ENCODE measurements around the gene ZNF775. TPM values are rescaled to one million over a fixed set of nuclear protein-coding genes. Genes with fewer than 3 reads are reported as not detected.

ZNF775 gene
- total and polyA plus RNA-seq, 2 of the 13 experiments (the other 11 are each of a cell fraction or from before 2014, with no cell fraction given), result 3.1 to 3.2 TPM

DNA sequence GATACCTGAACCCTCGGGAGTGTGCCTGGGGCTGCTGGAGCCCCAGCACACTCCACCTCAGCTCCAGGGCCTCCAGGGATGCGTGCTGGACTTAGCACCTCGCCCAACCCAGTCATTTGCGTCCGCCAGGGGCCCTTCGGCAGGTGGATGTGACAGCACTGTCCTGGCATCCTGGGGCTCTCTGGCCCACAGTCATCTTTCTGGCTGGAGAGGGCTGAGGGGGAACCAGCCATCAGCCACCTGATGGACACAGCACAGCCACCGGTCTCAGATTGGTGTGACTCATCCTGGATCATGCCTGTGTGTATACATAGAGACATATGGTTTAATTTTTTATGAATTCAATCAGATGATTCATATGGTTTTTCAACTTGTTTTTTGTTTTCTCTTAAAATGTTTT, 11.1 kb downstream of the ZNF775 start (continued):
- TF ChIP-seq, protein P1, sequence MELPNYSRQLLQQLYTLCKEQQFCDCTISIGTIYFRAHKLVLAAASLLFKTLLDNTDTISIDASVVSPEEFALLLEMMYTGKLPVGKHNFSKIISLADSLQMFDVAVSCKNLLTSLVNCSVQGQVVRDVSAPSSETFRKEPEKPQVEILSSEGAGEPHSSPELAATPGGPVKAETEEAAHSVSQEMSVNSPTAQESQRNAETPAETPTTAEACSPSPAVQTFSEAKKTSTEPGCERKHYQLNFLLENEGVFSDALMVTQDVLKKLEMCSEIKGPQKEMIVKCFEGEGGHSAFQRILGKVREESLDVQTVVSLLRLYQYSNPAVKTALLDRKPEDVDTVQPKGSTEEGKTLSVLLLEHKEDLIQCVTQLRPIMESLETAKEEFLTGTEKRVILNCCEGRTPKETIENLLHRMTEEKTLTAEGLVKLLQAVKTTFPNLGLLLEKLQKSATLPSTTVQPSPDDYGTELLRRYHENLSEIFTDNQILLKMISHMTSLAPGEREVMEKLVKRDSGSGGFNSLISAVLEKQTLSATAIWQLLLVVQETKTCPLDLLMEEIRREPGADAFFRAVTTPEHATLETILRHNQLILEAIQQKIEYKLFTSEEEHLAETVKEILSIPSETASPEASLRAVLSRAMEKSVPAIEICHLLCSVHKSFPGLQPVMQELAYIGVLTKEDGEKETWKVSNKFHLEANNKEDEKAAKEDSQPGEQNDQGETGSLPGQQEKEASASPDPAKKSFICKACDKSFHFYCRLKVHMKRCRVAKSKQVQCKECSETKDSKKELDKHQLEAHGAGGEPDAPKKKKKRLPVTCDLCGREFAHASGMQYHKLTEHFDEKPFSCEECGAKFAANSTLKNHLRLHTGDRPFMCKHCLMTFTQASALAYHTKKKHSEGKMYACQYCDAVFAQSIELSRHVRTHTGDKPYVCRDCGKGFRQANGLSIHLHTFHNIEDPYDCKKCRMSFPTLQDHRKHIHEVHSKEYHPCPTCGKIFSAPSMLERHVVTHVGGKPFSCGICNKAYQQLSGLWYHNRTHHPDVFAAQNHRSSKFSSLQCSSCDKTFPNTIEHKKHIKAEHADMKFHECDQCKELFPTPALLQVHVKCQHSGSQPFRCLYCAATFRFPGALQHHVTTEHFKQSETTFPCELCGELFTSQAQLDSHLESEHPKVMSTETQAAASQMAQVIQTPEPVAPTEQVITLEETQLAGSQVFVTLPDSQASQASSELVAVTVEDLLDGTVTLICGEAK (IDR thresholded peaks at IDR 0.05), result no peak
- TF ChIP-seq, protein P1 (CRISPR knock-in tag; IDR thresholded peaks at IDR 0.05), result no peak
- TF ChIP-seq SUZ12 (IDR thresholded peaks at IDR 0.05; ENCODE audit: low read depth, low read length) (no peak), ZFX (CRISPR knock-in tag; IDR thresholded peaks at IDR 0.05; ENCODE audit: low read depth) (no peak), AGO2 (optimal IDR thresholded peaks at IDR 0.05; ENCODE audit: low read depth, low read length) (peak; percentile 39)
- TF ChIP-seq, protein P2, sequence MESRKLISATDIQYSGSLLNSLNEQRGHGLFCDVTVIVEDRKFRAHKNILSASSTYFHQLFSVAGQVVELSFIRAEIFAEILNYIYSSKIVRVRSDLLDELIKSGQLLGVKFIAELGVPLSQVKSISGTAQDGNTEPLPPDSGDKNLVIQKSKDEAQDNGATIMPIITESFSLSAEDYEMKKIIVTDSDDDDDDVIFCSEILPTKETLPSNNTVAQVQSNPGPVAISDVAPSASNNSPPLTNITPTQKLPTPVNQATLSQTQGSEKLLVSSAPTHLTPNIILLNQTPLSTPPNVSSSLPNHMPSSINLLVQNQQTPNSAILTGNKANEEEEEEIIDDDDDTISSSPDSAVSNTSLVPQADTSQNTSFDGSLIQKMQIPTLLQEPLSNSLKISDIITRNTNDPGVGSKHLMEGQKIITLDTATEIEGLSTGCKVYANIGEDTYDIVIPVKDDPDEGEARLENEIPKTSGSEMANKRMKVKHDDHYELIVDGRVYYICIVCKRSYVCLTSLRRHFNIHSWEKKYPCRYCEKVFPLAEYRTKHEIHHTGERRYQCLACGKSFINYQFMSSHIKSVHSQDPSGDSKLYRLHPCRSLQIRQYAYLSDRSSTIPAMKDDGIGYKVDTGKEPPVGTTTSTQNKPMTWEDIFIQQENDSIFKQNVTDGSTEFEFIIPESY (CRISPR knock-in tag; IDR thresholded peaks at IDR 0.05), result peak; percentile 80
